ENCODE measurements around the gene GLI3. TPM values are rescaled to one million over a fixed set of nuclear protein-coding genes. Genes with fewer than 3 reads are reported as not detected.
"Not testable (repeated sequence)": the region's sequence is repeated elsewhere in the genome, so short reads cannot be mapped to it uniquely, and the experiment has no call there.

The GLI3 gene
- total RNA-seq, 2 donors from 2014 or later: 0.34 to 1.1 TPM

- no peak overlapping the region for H3K4me3 Mint-ChIP-seq
- H3K4me1 Mint-ChIP-seq: no peaks in the 10 kb centered on the region
- DNase-seq: no peak
- no peaks in the 10 kb centered on the region for H3K9me3 ChIP-seq (ENCODE audit: control insufficient read depth, low read length, poor library complexity, severe bottlenecking)
- H3K27ac Mint-ChIP-seq: no peak overlapping the region
- H3K36me3 Mint-ChIP-seq (ENCODE audit: low read depth): no peaks in the 10 kb centered on the region
- no peak for ATAC-seq
- peaks cover 10% of the 10 kb centered on the region for H3K27me3 Mint-ChIP-seq
Observed at GRCh38 chr7:42217053-42217452, 20.0 kb downstream of the GLI3 start.

DNA sequence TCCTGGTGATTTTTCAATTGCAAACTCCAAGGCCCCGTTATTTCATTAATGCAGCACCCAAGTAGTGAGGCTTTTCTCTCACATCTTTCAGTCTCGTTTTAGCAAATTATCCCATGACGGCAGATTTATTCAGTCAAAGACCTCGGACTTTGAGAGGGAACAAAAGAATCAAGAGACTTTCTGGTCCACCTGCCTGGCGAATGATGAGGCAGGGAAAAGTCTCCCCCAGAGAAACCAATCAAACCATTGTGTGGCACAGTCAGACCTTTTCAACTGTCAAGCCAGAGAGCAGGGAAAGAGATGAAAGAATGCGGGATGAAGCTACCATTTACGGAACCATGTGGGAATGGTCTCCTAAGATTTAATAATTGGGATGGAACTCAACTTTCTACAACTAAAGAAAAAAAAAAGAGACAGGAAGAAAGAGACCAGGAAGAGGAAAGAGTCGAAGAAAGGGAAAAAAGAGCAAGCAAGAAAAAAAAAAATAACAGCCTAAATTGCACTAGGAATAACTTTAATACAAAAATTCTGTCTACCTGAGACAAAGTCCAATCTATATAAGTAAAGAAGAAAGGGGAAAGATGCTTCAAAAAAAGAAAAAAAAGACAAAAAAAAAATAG lies 22.8 kb downstream of the GLI3 start:
- H3K4me1 Mint-ChIP-seq: no peaks in the 10 kb centered on the region
- no peak for ATAC-seq
- no peaks in the 10 kb centered on the region for H3K9me3 ChIP-seq (ENCODE audit: control insufficient read depth, low read length, poor library complexity, severe bottlenecking)
- no peak overlapping the region for H3K4me3 Mint-ChIP-seq
- DNase-seq: no peak
- no peaks in the 10 kb centered on the region for H3K36me3 Mint-ChIP-seq (ENCODE audit: low read depth)
- no peak overlapping the region for H3K27ac Mint-ChIP-seq
- H3K27me3 Mint-ChIP-seq: peaks cover 4% of the 10 kb centered on the region

DNA sequence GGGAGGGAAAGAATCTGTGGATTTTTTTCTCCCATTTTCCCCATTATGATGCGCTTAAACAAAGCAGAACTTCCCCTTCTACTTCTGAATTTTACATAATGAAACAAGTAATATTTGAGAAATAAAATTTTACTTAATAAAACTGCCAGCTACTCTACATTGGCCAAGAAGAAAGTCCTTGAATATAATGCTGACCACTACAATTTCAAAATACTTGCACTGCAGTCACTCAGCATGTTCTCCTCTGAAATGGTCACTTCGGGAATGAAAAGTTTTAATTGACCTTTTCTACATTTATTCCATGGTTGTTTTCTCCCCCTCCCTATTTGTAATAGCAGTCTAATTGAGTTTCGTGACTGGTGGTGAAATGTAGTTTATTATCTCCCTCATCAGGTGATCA lies 23.9 kb downstream of the GLI3 start:
- DNase-seq: no peak
- no peaks in the 10 kb centered on the region for H3K9me3 ChIP-seq (ENCODE audit: control insufficient read depth, low read length, poor library complexity, severe bottlenecking)
- Mint-ChIP-seq H3K4me1 (no peaks in the 10 kb centered on the region), H3K4me3 (no peak overlapping the region), H3K36me3 (ENCODE audit: low read depth) (no peaks in the 10 kb centered on the region), H3K27ac (no peak overlapping the region), H3K27me3 (peaks cover 4% of the 10 kb centered on the region)
- ATAC-seq: no peak

DNA sequence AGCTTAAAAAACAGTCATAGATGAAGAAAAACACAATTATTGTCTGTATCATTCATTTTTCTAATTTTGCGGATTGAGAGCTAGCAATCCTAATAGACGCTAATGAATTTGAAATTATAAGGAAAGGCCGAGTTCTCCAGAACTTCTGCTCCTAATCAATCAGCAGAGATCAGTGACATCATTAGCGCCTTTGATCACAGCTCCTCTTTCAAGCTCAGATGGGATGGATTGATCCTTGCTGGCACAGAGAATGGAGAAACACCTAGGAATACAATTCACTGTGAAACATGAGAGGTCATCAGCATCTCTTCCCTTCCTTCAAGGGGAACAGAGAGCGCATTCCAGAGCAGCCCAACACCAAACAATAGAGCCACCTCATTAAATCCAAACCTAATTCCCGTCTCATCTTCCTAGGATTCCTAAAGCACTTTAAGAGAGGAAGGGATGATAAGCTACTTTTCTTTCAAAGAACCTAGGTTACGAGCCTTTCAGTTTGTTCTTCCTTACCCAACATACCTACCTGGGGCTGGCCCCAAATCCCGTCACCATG lies 24.4 kb downstream of the GLI3 start:
- DNase-seq (no peak), ATAC-seq (no peak)
- no peak overlapping the region for H3K4me3 Mint-ChIP-seq
- no peaks in the 10 kb centered on the region for H3K4me1 Mint-ChIP-seq
- peaks cover 4% of the 10 kb centered on the region for H3K27me3 Mint-ChIP-seq
- no peaks in the 10 kb centered on the region for H3K36me3 Mint-ChIP-seq (ENCODE audit: low read depth)
- H3K9me3 ChIP-seq (ENCODE audit: control insufficient read depth, low read length, poor library complexity, severe bottlenecking): no peaks in the 10 kb centered on the region
- no peak overlapping the region for H3K27ac Mint-ChIP-seq

DNA sequence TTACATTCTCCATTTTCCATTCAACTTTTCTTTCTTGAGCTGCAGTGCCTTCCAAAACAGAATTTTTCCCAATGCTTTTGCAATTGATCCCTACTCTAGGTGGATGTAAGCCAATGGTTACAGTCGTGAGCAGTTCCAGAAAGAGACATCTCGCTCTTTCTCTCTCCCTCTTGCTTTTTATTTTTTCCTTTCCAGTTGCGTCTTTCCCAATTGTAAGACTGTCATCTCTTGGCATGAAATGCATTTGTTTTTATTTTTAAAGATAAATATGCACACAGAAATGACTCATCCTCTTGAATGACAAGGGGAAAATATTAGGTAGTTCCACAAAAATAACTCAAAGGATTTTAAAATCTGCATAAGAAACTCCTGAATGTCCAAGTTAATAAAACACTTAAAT lies 25.1 kb downstream of the GLI3 start:
- no peak overlapping the region for H3K27ac Mint-ChIP-seq
- no peaks in the 10 kb centered on the region for H3K4me1 Mint-ChIP-seq

DNA sequence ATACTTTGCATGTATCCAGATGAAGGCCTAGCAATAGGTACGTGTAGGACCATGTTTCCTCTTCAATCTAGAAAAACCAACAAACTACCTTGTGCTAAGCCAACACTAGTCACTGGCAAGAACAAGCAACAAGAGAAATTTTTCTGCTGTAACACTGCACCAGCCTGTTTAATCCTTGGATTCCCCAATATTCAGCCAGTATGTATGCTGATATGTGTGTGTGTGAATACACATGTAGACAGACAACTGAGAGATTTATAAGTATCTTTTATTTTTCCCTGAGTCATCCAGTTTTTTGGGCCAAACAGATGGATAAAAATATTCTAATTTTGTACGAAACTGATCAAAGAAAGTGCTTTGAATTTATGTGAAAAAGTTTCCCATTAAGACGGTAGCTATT lies 26.2 kb downstream of the GLI3 start:
- Mint-ChIP-seq H3K27me3 (no peaks in the 10 kb centered on the region), H3K36me3 (ENCODE audit: low read depth) (no peaks in the 10 kb centered on the region), H3K27ac (no peak overlapping the region), H3K4me3 (no peak overlapping the region), H3K4me1 (no peaks in the 10 kb centered on the region)
- ATAC-seq (no peak), DNase-seq (no peak)
- no peaks in the 10 kb centered on the region for H3K9me3 ChIP-seq (ENCODE audit: control insufficient read depth, low read length, poor library complexity, severe bottlenecking)

More for the DNA sequence above, 25.1 kb downstream of the GLI3 start:
- H3K4me3 Mint-ChIP-seq: no peak overlapping the region
- ATAC-seq (no peak), DNase-seq (no peak)
- H3K27me3 Mint-ChIP-seq: peaks cover 4% of the 10 kb centered on the region
- no peaks in the 10 kb centered on the region for H3K36me3 Mint-ChIP-seq (ENCODE audit: low read depth)
- H3K9me3 ChIP-seq (ENCODE audit: control insufficient read depth, low read length, poor library complexity, severe bottlenecking): no peaks in the 10 kb centered on the region

- no peaks in the 10 kb centered on the region for H3K9me3 ChIP-seq (ENCODE audit: control insufficient read depth, low read length, poor library complexity, severe bottlenecking)
- Mint-ChIP-seq H3K36me3 (ENCODE audit: low read depth) (no peaks in the 10 kb centered on the region), H3K4me1 (no peaks in the 10 kb centered on the region), H3K4me3 (no peak overlapping the region), H3K27ac (no peak overlapping the region), H3K27me3 (no peaks in the 10 kb centered on the region)
- ATAC-seq (no peak), DNase-seq (no peak)
Observed at GRCh38 chr7:42210333-42210732, 26.7 kb downstream of the GLI3 start.

DNA sequence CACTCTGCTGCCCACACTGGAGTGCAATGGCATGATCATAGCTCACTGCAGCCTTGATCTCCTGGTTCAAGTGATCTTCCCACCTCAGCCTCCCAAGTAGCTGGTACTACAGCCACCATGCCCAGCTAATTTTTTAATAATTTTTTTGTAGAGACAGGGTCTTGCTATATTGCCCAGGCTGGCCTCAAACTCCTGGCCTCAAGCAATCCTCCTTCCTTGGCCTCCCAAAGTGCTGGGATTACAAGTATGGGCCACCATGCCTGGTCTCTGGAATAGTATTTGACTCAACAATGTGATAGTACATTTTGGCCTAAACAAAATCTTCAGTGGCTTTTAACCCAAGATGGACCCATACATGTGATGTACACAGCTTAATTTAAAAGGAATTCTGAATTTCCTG lies 27.9 kb downstream of the GLI3 start:
- H3K9me3 ChIP-seq (ENCODE audit: control insufficient read depth, low read length, poor library complexity, severe bottlenecking); H3K4me1 Mint-ChIP-seq; H3K27me3 Mint-ChIP-seq; DNase-seq; H3K4me3 Mint-ChIP-seq; H3K36me3 Mint-ChIP-seq (ENCODE audit: low read depth); ATAC-seq; H3K27ac Mint-ChIP-seq: not testable (repeated sequence)

- ATAC-seq: no peak
- no peaks in the 10 kb centered on the region for H3K27me3 Mint-ChIP-seq
- no peak overlapping the region for H3K27ac Mint-ChIP-seq
- no peak overlapping the region for H3K4me3 Mint-ChIP-seq
- H3K9me3 ChIP-seq (ENCODE audit: control insufficient read depth, low read length, poor library complexity, severe bottlenecking): no peaks in the 10 kb centered on the region
- DNase-seq: no peak
- peaks cover 3% of the 10 kb centered on the region for H3K4me1 Mint-ChIP-seq
- H3K36me3 Mint-ChIP-seq (ENCODE audit: low read depth): no peaks in the 10 kb centered on the region
Observed at GRCh38 chr7:42208572-42208971, 28.4 kb downstream of the GLI3 start.

DNA sequence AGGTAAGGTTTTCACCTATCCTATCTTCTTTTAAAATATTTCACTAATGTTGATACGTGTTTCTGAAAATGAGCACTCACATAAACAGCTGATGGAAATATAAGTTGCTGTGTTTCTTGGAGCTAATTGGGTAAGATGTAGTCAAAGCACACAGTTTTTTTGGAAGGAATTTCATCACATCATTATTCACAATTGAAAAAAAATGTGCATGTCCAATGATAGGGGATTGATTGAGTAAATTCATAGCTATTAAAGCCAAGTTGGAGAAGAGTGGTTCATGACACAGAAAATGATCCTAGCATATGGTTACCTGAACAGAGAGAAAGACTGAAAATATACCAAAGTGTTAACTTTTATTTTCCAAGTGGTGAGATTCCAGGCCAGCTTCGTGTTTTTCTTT lies 29.6 kb downstream of the GLI3 start:
- ATAC-seq (no peak), DNase-seq (no peak)
- H3K4me3 Mint-ChIP-seq: no peak overlapping the region
- H3K9me3 ChIP-seq (ENCODE audit: control insufficient read depth, low read length, poor library complexity, severe bottlenecking): no peaks in the 10 kb centered on the region
- peaks cover 3% of the 10 kb centered on the region for H3K4me1 Mint-ChIP-seq
- no peaks in the 10 kb centered on the region for H3K27me3 Mint-ChIP-seq
- no peaks in the 10 kb centered on the region for H3K36me3 Mint-ChIP-seq (ENCODE audit: low read depth)
- H3K27ac Mint-ChIP-seq: no peak overlapping the region

DNA sequence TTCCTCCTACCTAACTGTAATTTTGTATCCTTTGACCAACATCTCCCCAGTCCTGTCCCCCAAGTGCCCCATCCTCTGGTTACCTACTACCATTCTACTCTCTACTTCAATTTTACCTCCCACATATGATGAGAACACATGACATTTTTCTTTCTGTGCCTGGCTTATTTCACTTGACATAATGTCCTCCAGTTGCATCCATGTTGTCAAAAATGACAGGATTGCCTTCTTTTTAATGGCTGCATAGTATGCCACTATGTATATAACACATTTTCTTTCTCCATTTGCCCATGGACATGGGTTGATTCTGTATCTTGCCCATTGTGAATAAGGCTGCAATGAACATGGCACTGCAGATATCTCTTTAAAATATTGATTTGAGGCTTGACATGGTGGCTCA lies 33.7 kb downstream of the GLI3 start:
- ATAC-seq (no peak), DNase-seq (no peak)
- H3K27ac Mint-ChIP-seq: no peak overlapping the region
- H3K4me1 Mint-ChIP-seq: peaks cover 3% of the 10 kb centered on the region
- H3K27me3 Mint-ChIP-seq: no peaks in the 10 kb centered on the region
- no peaks in the 10 kb centered on the region for H3K36me3 Mint-ChIP-seq (ENCODE audit: low read depth)
- no peaks in the 10 kb centered on the region for H3K9me3 ChIP-seq (ENCODE audit: control insufficient read depth, low read length, poor library complexity, severe bottlenecking)
- no peak overlapping the region for H3K4me3 Mint-ChIP-seq

GRCh38 chr7:42202601-42203000 lies 34.4 kb downstream of the GLI3 start:
- no peak for ATAC-seq
- H3K36me3 Mint-ChIP-seq (ENCODE audit: low read depth): no peaks in the 10 kb centered on the region
- no peaks in the 10 kb centered on the region for H3K27me3 Mint-ChIP-seq
- H3K9me3 ChIP-seq (ENCODE audit: control insufficient read depth, low read length, poor library complexity, severe bottlenecking): no peaks in the 10 kb centered on the region
- no peak overlapping the region for H3K27ac Mint-ChIP-seq
- peaks cover 3% of the 10 kb centered on the region for H3K4me1 Mint-ChIP-seq
- no peak overlapping the region for H3K4me3 Mint-ChIP-seq
- no peak for DNase-seq

- ATAC-seq (no peak), DNase-seq (no peak)
- Mint-ChIP-seq H3K27ac (no peak overlapping the region), H3K36me3 (ENCODE audit: low read depth) (no peaks in the 10 kb centered on the region), H3K4me1 (no peaks in the 10 kb centered on the region), H3K27me3 (no peaks in the 10 kb centered on the region), H3K4me3 (no peak overlapping the region)
- no peaks in the 10 kb centered on the region for H3K9me3 ChIP-seq (ENCODE audit: control insufficient read depth, low read length, poor library complexity, severe bottlenecking)
Observed at GRCh38 chr7:42198974-42199668, 37.9 kb downstream of the GLI3 start.

DNA sequence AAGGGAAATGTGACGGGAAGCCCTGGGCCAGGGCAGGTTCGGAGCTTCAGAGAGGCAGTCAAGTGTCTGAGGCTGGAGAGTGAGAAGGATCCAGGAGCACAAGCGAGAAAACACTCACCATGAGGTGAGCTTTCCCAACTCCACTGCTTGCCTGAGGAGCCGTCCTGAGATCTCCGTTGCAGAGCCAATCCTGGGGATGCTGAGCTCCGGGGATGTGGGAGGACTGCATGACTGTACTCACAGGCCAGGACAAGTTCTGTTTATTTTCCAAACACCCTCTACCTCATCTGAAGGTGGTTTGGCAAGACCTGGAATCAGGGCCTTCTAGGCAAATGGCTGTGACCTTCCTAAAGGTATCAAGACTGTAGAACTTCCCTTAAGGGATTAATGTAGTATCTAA lies 38.7 kb downstream of the GLI3 start:
- no peaks in the 10 kb centered on the region for H3K36me3 Mint-ChIP-seq (ENCODE audit: low read depth)
- H3K27ac Mint-ChIP-seq: no peak overlapping the region
- peaks cover 4% of the 10 kb centered on the region for H3K4me1 Mint-ChIP-seq
- no peak overlapping the region for H3K4me3 Mint-ChIP-seq
- no peaks in the 10 kb centered on the region for H3K9me3 ChIP-seq (ENCODE audit: control insufficient read depth, low read length, poor library complexity, severe bottlenecking)
- no peaks in the 10 kb centered on the region for H3K27me3 Mint-ChIP-seq
- ATAC-seq: no peak
- DNase-seq: no peak
